Measurements from ENCODE around the gene ZNF678.
"Not testable (repeated sequence)": the region's sequence is repeated elsewhere in the genome, so short reads cannot be mapped to it uniquely, and the experiment has no call there.

The ZNF678 gene

DNA sequence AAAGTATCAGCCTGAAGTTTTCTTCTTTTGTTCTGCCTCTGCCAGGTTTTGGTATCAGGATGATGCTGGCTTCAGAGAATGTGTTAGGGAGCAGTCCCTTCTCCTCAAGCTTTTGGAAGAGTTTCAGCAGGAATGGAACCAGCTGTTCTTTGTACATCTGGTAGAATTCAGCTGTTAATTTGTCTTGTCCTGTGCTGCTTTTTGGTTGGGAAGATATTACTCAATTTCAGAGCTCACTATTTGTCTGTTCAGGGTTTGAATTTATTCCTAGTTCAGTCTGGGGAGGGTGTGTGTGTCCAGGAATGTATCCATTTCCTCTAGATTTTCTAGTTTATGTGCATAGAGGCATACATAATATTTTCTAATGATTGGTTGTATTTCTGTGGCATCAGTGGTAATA lies 12.8 kb downstream of the ZNF678 start:
- TF ChIP-seq, protein P1, sequence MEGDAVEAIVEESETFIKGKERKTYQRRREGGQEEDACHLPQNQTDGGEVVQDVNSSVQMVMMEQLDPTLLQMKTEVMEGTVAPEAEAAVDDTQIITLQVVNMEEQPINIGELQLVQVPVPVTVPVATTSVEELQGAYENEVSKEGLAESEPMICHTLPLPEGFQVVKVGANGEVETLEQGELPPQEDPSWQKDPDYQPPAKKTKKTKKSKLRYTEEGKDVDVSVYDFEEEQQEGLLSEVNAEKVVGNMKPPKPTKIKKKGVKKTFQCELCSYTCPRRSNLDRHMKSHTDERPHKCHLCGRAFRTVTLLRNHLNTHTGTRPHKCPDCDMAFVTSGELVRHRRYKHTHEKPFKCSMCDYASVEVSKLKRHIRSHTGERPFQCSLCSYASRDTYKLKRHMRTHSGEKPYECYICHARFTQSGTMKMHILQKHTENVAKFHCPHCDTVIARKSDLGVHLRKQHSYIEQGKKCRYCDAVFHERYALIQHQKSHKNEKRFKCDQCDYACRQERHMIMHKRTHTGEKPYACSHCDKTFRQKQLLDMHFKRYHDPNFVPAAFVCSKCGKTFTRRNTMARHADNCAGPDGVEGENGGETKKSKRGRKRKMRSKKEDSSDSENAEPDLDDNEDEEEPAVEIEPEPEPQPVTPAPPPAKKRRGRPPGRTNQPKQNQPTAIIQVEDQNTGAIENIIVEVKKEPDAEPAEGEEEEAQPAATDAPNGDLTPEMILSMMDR (IDR thresholded peaks at IDR 0.05; ENCODE audit: low read depth, low read length, missing control alignments): no peak
- no peak for DNase-seq (ENCODE audit: extremely low read depth, low read depth)
- no peak overlapping the region for H3K4me3 ChIP-seq (replicated peaks; ENCODE audit: low read depth, low read length)

DNA sequence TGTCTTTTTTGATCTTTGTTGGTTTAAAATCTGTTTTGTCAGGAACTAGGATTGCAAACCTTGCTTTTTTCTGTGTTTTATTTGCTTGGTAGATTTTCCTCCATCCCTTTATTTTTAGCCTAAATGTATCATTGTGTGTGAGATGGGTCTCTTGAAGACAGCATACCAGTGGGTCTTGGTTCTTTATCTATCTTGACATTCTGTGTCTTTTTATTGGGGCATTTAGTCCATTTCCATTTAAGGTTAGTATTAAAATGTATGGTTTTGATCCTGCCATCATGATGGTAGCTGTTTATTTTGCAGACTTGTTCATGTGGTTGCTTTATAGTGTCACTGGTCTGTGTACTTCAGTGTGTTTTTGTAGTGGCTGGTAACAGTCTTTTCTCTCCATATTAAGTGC lies 14.1 kb downstream of the ZNF678 start:
- H3K4me3 ChIP-seq (replicated peaks; ENCODE audit: low read depth, low read length): no peak overlapping the region
- DNase-seq (ENCODE audit: extremely low read depth, low read depth): no peak
- TF ChIP-seq, protein P1 (IDR thresholded peaks at IDR 0.05; ENCODE audit: low read depth, low read length, missing control alignments): no peak

DNA sequence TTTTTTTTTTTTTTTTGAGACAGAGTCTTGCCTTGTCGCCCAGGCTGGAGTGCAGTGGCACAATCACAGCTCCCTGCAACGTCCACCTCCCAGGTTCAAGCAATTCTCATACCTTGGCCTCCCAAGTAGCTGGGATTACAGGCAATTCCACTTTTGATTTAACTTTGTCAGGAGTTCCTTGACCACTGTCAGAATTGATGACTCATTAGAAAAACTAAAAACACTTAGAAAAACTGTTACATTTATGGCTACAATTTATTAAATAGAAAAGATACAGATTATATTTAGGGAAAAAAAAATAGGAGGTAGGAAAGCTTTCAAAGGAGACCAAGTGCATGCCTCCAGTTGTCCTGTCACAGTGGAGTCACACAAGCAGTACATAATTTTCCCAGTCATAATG lies 20.0 kb downstream of the ZNF678 start:
- no peak for DNase-seq (ENCODE audit: extremely low read depth, low read depth)
- TF ChIP-seq, protein P1 (IDR thresholded peaks at IDR 0.05; ENCODE audit: low read depth, low read length, missing control alignments): no peak
- no peak overlapping the region for H3K4me3 ChIP-seq (replicated peaks; ENCODE audit: low read depth, low read length)

DNA sequence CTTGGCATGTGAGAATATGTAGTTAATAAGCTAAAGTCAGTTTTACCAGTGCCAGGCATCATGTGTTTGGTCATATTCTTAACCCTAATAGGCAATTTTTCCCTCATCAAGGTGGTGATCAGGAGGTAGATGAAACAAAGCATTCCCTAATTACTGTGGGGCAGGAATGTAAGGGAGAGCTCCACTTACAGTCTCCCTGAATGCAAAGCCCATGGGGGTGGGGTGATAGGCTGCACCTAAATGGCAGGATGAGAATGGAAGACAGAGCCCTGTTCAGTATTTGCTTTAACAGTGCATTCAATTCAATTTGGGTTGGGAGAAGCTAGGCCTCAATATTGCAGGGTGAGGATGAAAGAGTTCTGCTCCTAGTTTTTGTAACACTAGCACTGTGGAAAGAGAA lies 23.4 kb downstream of the ZNF678 start:
- no peak for DNase-seq (ENCODE audit: extremely low read depth, low read depth)
- no peak overlapping the region for H3K4me3 ChIP-seq (replicated peaks; ENCODE audit: low read depth, low read length)
- TF ChIP-seq, protein P1 (IDR thresholded peaks at IDR 0.05; ENCODE audit: low read depth, low read length, missing control alignments): no peak

GRCh38 chr1:227587968-227588367 lies 24.6 kb downstream of the ZNF678 start:
- no peak overlapping the region for H3K4me3 ChIP-seq (replicated peaks; ENCODE audit: low read depth, low read length)
- no peak for DNase-seq (ENCODE audit: extremely low read depth, low read depth)
- TF ChIP-seq, protein P1 (IDR thresholded peaks at IDR 0.05; ENCODE audit: low read depth, low read length, missing control alignments): no peak

- not testable (repeated sequence) for DNase-seq (ENCODE audit: extremely low read depth, low read depth); H3K4me3 ChIP-seq (replicated peaks; ENCODE audit: low read depth, low read length)
Measured at GRCh38 chr1:227588769-227589168, 25.4 kb downstream of the ZNF678 start.

DNA sequence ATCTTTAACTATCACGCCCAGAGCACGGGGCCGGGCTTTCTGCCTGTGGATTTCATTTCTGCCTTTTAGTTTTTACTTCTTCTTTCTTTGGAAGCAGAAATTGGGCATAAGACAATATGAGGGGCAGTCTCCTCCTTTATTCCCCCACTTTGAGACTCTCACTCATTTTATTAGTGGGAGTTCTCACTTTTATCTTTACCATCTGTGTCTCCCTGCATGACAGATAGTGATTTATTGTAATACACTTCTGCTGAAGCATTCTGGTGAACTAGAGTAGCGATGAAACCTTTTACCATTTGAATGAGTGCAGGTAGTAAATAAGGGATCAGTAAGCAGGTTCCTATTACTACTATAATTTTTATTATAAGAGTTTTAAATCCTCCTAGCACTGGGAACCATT lies 26.4 kb downstream of the ZNF678 start:
- not testable (repeated sequence) for DNase-seq (ENCODE audit: extremely low read depth, low read depth); H3K4me3 ChIP-seq (replicated peaks; ENCODE audit: low read depth, low read length)

DNA sequence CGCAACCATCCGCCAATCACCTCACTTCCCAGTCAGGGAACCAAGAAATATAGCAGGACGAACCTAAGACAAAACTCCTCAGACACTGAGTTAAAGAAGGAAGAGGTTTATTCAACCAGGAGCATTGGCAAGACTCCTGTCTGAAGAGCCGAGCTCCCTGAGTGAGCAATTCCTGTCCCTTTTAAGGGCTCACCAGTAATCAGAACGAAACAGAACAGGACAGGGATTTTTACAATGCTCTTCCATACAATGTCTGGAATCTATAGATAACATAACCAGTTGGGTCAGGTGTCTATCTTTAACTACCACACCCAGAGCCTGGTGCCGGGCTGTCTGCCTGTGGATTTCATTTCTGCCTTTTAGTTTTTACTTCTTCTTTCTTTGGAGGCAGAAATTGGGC lies 32.9 kb downstream of the ZNF678 start:
- DNase-seq (ENCODE audit: extremely low read depth, low read depth); H3K4me3 ChIP-seq (replicated peaks; ENCODE audit: low read depth, low read length): not testable (repeated sequence)

GRCh38 chr1:227603327-227603726 lies 40.0 kb downstream of the ZNF678 start:
- TF ChIP-seq, protein P1 (IDR thresholded peaks at IDR 0.05; ENCODE audit: low read depth, low read length, missing control alignments): no peak
- DNase-seq (ENCODE audit: extremely low read depth, low read depth): no peak
- H3K4me3 ChIP-seq (replicated peaks; ENCODE audit: low read depth, low read length): no peak overlapping the region
